ENCODE data around the gene AKR1C4.

GRCh38 chr10:5233324-5233723 lies 36.7 kb downstream of the AKR1C4 start:
- TF ChIP-seq SP2 (IDR thresholded peaks at IDR 0.05; ENCODE audit: low read length) (no peak), BRCA1 (IDR thresholded peaks at IDR 0.05; ENCODE audit: low read depth, low read length) (no peak), CTCF (IDR thresholded peaks at IDR 0.05; ENCODE audit: control extremely low read depth in 1 of 3, insufficient read depth in 1 of 3, low read depth in 1 of 3, low read length in 3 of 3) (no peak), SIRT6 (IDR thresholded peaks at IDR 0.05; ENCODE audit: low read length) (no peak), POLR2AphosphoS5 (IDR thresholded peaks at IDR 0.05; ENCODE audit: low read depth, low read length) (no peak), EP300 (IDR thresholded peaks at IDR 0.05; ENCODE audit: borderline replicate concordance in 1 of 2, low read depth in 2 of 2, low read length in 2 of 2) (no peak)

Measured in H1 (cell line).